ENCODE results near the gene DISC1. TPM values are rescaled to one million over a fixed set of nuclear protein-coding genes. Genes with fewer than 3 reads are reported as not detected.
A peak's percentile ranks its signal among the peaks of the same experiment; 100 is the strongest.

DISC1 gene
- total and polyA plus RNA-seq, 2 donors (not counting 1 experiment from before 2014, with no cell fraction given): 2.0 to 4.3 TPM

DNA sequence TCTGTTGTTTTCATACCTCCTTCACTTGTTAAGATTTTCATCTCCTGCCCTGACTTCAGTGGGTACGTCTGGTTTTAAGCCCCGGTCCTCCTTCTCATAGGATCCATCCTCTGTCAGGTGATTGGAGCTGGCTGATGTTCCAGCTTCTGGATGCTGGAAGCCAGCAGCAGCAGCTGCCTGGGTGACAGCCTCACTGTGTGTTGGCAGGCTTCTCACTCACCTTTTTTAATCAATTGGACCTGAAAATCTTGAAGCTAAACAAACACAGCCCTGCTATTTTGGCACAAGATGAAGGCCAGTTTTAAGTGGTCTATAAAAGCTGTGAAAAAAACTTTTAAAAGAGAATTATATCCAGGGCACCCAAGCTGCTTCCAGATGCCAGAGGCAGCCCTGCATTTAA, 181.0 kb downstream of the DISC1 start:
- Histone ChIP-seq H4K20me1 (ENCODE audit: control insufficient read depth, extremely low read depth, insufficient read depth, low read length) (no peaks in the 10 kb centered on the region), H3K36me3 (ENCODE audit: control insufficient read depth, insufficient read depth, low read length) (no peaks in the 10 kb centered on the region), H3K79me2 (ENCODE audit: control insufficient read depth, insufficient read depth, low read length) (no peaks in the 10 kb centered on the region), H3K9me3 (ENCODE audit: control insufficient read depth, insufficient read depth, low read depth, low read length) (no peaks in the 10 kb centered on the region), H3K27me3 (ENCODE audit: control insufficient read depth, insufficient read depth, low read length) (no peaks in the 10 kb centered on the region), H3K4me1 (ENCODE audit: control insufficient read depth, extremely low read depth, insufficient read depth, low read length) (no peaks in the 10 kb centered on the region), H3K9ac (ENCODE audit: insufficient read depth, low read length) (no peak overlapping the region), H3K4me3 (replicated peaks in 1 of 4; ENCODE audit: control extremely low read depth in 1 of 4, insufficient read depth in 1 of 4, low read depth in 3 of 4, low read length in 4 of 4) (no peak overlapping the region), H3K27ac (ENCODE audit: insufficient read depth, low read length) (no peak overlapping the region), H2AFZ (ENCODE audit: low read length) (no peak overlapping the region), H3K4me2 (ENCODE audit: extremely low read depth, insufficient read depth, low read length) (no peak overlapping the region)
- DNase-seq (ENCODE audit: low read depth in 2 of 2): peak in 1 of 2 donors; percentile 8
- no peak for TF ChIP-seq EZH2 (IDR thresholded peaks at IDR 0.05; ENCODE audit: low read length, missing control alignments)
- TF ChIP-seq, protein P1, sequence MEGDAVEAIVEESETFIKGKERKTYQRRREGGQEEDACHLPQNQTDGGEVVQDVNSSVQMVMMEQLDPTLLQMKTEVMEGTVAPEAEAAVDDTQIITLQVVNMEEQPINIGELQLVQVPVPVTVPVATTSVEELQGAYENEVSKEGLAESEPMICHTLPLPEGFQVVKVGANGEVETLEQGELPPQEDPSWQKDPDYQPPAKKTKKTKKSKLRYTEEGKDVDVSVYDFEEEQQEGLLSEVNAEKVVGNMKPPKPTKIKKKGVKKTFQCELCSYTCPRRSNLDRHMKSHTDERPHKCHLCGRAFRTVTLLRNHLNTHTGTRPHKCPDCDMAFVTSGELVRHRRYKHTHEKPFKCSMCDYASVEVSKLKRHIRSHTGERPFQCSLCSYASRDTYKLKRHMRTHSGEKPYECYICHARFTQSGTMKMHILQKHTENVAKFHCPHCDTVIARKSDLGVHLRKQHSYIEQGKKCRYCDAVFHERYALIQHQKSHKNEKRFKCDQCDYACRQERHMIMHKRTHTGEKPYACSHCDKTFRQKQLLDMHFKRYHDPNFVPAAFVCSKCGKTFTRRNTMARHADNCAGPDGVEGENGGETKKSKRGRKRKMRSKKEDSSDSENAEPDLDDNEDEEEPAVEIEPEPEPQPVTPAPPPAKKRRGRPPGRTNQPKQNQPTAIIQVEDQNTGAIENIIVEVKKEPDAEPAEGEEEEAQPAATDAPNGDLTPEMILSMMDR (conservative IDR thresholded peaks at IDR 0.05 in 1 of 2, IDR thresholded peaks at IDR 0.05 in 1 of 2; ENCODE audit: low read depth in 1 of 2, low read length in 2 of 2): no peak

- no peaks in the 10 kb centered on the region for H4K20me1 ChIP-seq (ENCODE audit: control insufficient read depth, extremely low read depth, insufficient read depth, low read length)
- TF ChIP-seq, protein P1 (conservative IDR thresholded peaks at IDR 0.05 in 1 of 2, IDR thresholded peaks at IDR 0.05 in 1 of 2; ENCODE audit: low read depth in 1 of 2, low read length in 2 of 2): no peak
- TF ChIP-seq EZH2 (IDR thresholded peaks at IDR 0.05; ENCODE audit: low read length, missing control alignments): no peak
- H3K4me2 ChIP-seq (ENCODE audit: extremely low read depth, insufficient read depth, low read length): no peak overlapping the region
- H3K9me3 ChIP-seq (ENCODE audit: control insufficient read depth, insufficient read depth, low read depth, low read length): no peaks in the 10 kb centered on the region
- no peak overlapping the region for H2AFZ ChIP-seq (ENCODE audit: low read length)
- H3K4me1 ChIP-seq (ENCODE audit: control insufficient read depth, extremely low read depth, insufficient read depth, low read length): no peaks in the 10 kb centered on the region
- no peak for DNase-seq (ENCODE audit: low read depth in 2 of 2)
- no peaks in the 10 kb centered on the region for H3K79me2 ChIP-seq (ENCODE audit: control insufficient read depth, insufficient read depth, low read length)
- no peak overlapping the region for H3K27ac ChIP-seq (ENCODE audit: insufficient read depth, low read length)
- H3K4me3 ChIP-seq (replicated peaks in 1 of 4; ENCODE audit: control extremely low read depth in 1 of 4, insufficient read depth in 1 of 4, low read depth in 3 of 4, low read length in 4 of 4): no peak overlapping the region
- H3K36me3 ChIP-seq (ENCODE audit: control insufficient read depth, insufficient read depth, low read length): no peaks in the 10 kb centered on the region
- H3K27me3 ChIP-seq (ENCODE audit: control insufficient read depth, insufficient read depth, low read length): no peaks in the 10 kb centered on the region
- H3K9ac ChIP-seq (ENCODE audit: insufficient read depth, low read length): no peak overlapping the region
Measured at GRCh38 chr1:231808116-231808515, 181.5 kb downstream of the DISC1 start.

DNA sequence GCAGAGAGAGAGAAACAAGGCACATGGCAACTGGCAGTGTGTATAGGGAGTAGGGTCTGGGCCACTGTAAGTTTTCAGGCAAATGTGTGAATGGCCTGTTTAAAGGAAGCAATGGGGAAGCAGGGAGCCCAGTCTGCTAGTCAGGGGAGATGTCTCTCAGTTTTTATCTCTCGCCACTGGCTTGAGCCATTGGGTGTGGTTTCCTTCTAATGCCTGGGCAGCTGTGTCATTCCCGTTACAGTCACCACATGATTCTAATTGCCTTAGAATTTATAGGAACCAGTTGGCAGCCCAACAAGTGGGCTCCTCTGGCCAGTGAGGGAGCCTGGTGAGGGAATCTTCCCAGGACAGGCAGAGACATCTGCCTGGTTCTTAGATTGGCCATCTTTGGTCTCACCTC, 182.4 kb downstream of the DISC1 start:
- no peaks in the 10 kb centered on the region for H3K36me3 ChIP-seq (ENCODE audit: control insufficient read depth, insufficient read depth, low read length)
- H3K9ac ChIP-seq (ENCODE audit: insufficient read depth, low read length): no peak overlapping the region
- TF ChIP-seq EZH2 (IDR thresholded peaks at IDR 0.05; ENCODE audit: low read length, missing control alignments): no peak
- TF ChIP-seq, protein P1 (conservative IDR thresholded peaks at IDR 0.05 in 1 of 2, IDR thresholded peaks at IDR 0.05 in 1 of 2; ENCODE audit: low read depth in 1 of 2, low read length in 2 of 2): no peak
- no peak overlapping the region for H3K4me3 ChIP-seq (replicated peaks in 1 of 4; ENCODE audit: control extremely low read depth in 1 of 4, insufficient read depth in 1 of 4, low read depth in 3 of 4, low read length in 4 of 4)
- peak; percentile 70 to 80 for DNase-seq (ENCODE audit: low read depth in 2 of 2)
- H3K79me2 ChIP-seq (ENCODE audit: control insufficient read depth, insufficient read depth, low read length): no peaks in the 10 kb centered on the region
- no peaks in the 10 kb centered on the region for H3K9me3 ChIP-seq (ENCODE audit: control insufficient read depth, insufficient read depth, low read depth, low read length)
- H3K4me2 ChIP-seq (ENCODE audit: extremely low read depth, insufficient read depth, low read length): no peak overlapping the region
- no peak overlapping the region for H3K27ac ChIP-seq (ENCODE audit: insufficient read depth, low read length)
- H4K20me1 ChIP-seq (ENCODE audit: control insufficient read depth, extremely low read depth, insufficient read depth, low read length): no peaks in the 10 kb centered on the region
- H3K4me1 ChIP-seq (ENCODE audit: control insufficient read depth, extremely low read depth, insufficient read depth, low read length): no peaks in the 10 kb centered on the region
- H3K27me3 ChIP-seq (ENCODE audit: control insufficient read depth, insufficient read depth, low read length): no peaks in the 10 kb centered on the region
- no peak overlapping the region for H2AFZ ChIP-seq (ENCODE audit: low read length)

All from fibroblast of lung (primary cell).